H54 (cell line): ENCODE results near the gene PRSS58.

Source experiments
- DNase-seq: peaks from one replicate; pipeline ENCODE4 v3.0.0; 2011; ENCODE audit warnings: low spot score, mixed read lengths; ENCODE audit not compliant: insufficient read length
- FAIRE-seq: peaks from 3 replicates; lab custom pipeline; 2011; peaks lifted over from hg19 to GRCh38; lab: Jason Lieb, UNC
- POLR2A ChIP-seq: IDR thresholded peaks from 2 replicates; pipeline ENCODE4 v1.6.1; 2011; ENCODE audit warnings: low read depth, mild to moderate bottlenecking, low read length

Gene PRSS58

GRCh38 chr7:142250705-142251104, 7.2 kb downstream of the PRSS58 start:
- no peak for FAIRE-seq
- no peak for TF ChIP-seq POLR2A
- DNase-seq: peak; percentile 11

GRCh38 chr7:142249918-142250317, 7.9 kb downstream of the PRSS58 start:
- DNase-seq (no peak), FAIRE-seq (no peak)
- no peak for TF ChIP-seq POLR2A

- FAIRE-seq (no peak), DNase-seq (no peak)
- TF ChIP-seq POLR2A: no peak
These were observed 9.4 kb downstream of the PRSS58 start for GRCh38 chr7:142248166-142249160.

- no peak for FAIRE-seq
- DNase-seq: no peak
- no peak for TF ChIP-seq POLR2A
These were observed 14.0 kb downstream of the PRSS58 start for GRCh38 chr7:142243823-142244222.

- no peak for TF ChIP-seq POLR2A
- DNase-seq (no peak), FAIRE-seq (no peak)
These were observed 17.3 kb downstream of the PRSS58 start for GRCh38 chr7:142240546-142240945.

- DNase-seq: peak; percentile 35
- no peak for FAIRE-seq
- TF ChIP-seq POLR2A: no peak
These were observed 26.1 kb downstream of the PRSS58 start for GRCh38 chr7:142231716-142232115.

GRCh38 chr7:142228537-142229104, 29.2 kb downstream of the PRSS58 start:
- FAIRE-seq: no peak
- TF ChIP-seq POLR2A: no peak

More at GRCh38 chr7:142228537-142229104, 29.2 kb downstream of the PRSS58 start:
- DNase-seq: no peak
